Activated CD4-positive, alpha-beta T cell treated with anti-CD3 and anti-CD28 coated beads for 36 hours (primary cell): ENCODE measurements around the gene NCR2. TPM values are rescaled to one million over a fixed set of nuclear protein-coding genes. Genes with fewer than 3 reads are reported as not detected.

Experiments used
- ATAC-seq: fragments of 200-7000 bp; cut with Tn5 transposase; one replicate; pipeline ENCODE4 v1.10.0; 2021; ENCODE audit warnings: mild to moderate bottlenecking, moderate library complexity
- CTCF ChIA-PET: fragments of 350-600 bp; sonication (Branson Sonifier 250); formaldehyde crosslinking; loops from one replicate; lab custom pipeline; 2021; ENCODE audit warnings: antibody characterized with exemption; lab: Charles Lee
- POLR2A ChIA-PET: fragments of 350-600 bp; sonication (Branson Sonifier 250); formaldehyde crosslinking; loops from one replicate; lab custom pipeline; 2021; ENCODE audit warnings: antibody characterized with exemption, inconsistent platforms; lab: Charles Lee
- DNase-seq: peaks from one replicate; pipeline ENCODE4 v3.0.0-alpha.2; 2020
- H3K27ac Mint-ChIP-seq: one replicate; pipeline ENCODE4 v1.8.0; 2021; ENCODE audit warnings: mixed read lengths
- H3K27me3 Mint-ChIP-seq: one replicate; pipeline ENCODE4 v1.8.0; 2021; ENCODE audit warnings: mixed read lengths
- H3K36me3 Mint-ChIP-seq: one replicate; pipeline ENCODE4 v1.8.0; 2021; ENCODE audit warnings: low read depth, mixed read lengths
- H3K4me1 Mint-ChIP-seq: one replicate; pipeline ENCODE4 v1.8.0; 2021; ENCODE audit warnings: mixed read lengths
- H3K4me3 Mint-ChIP-seq: one replicate; pipeline ENCODE4 v1.8.0; 2021; ENCODE audit warnings: mild to moderate bottlenecking, moderate library complexity, mixed read lengths
- H3K9me3 Mint-ChIP-seq: one replicate; pipeline ENCODE4 v1.8.0; 2021; ENCODE audit warnings: low read depth, mixed read lengths
- intact Hi-C, 2 experiments: fragments of 100-400 bp; cut with DNase I in 1 of 2; cut with micrococcal nuclease in 1 of 2; formaldehyde crosslinking; loops; one replicate each; pipeline versions ENCODE4 v1.14.2 to v1.15.1; 2022 to 2024; cut with DNase I, micrococcal nuclease
- total RNA-seq, 2 experiments: library from RNA; stranded (reverse); gene quantifications; one replicate each; pipeline ENCODE4 v1.2.3, GENCODE V29; 2021

Gene NCR2
- total RNA-seq, 2 experiments from 2014 or later = not detected

DNA sequence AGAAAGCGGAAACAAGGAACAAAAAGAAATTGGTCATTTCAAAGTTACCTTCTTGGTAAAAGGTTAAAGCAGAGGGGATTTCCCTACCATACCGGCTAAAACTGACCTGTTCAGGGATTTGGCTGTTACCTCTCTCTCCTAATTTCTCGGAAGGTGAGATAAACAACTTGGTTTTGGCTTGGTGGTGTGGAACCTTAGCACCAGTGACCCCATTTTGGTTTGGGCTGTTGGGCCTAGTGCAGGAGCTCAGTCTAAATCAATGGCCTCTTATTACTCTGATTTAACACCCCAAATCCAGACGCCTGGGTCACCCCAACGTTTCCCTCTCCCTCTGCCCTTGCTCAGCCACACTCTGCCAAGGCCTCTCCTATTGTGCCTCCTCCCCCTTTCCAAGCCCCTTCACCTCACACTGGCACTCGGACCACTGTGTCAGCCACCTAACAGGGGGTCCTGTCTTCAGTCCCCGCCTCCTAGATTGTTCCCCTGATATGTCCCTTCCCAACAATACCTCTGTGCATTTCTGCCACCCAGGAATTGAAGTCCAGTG, 8.3 kb downstream of the NCR2 start:
- Mint-ChIP-seq H3K4me3 (no peak overlapping the region), H3K9me3 (peaks cover 3% of the 10 kb centered on the region), H3K27ac (no peak overlapping the region), H3K27me3 (no peaks in the 10 kb centered on the region), H3K36me3 (peaks cover 2% of the 10 kb centered on the region), H3K4me1 (peaks cover 26% of the 10 kb centered on the region)
- no peak for DNase-seq
- ChIA-PET POLR2A (no interaction called here), CTCF (no interaction called here)
- ATAC-seq = no peak
- intact Hi-C loops = no loop called here

DNA sequence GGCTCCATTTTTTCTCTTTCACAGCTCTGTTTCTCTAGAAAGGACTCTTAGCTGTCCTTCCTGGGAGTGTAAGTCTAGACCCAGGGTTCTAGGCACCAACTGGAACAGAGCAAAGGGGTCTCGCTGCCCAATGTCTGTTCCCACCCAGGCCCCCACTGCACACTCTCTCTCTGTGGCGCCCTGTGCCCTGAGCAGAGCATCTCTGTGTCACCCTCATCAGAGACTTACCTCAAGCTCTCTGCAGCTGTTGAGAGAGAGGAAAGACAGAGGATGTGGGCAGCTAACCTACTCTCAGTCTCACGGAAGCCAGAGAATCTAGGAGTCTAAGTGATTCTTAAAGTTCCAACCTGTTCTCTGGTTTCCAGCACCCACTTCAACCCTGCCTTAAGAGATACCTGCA, 9.5 kb downstream of the NCR2 start:
- peaks cover 3% of the 10 kb centered on the region for H3K36me3 Mint-ChIP-seq
- peak; percentile 35 for DNase-seq
- H3K27ac Mint-ChIP-seq = peak overlapping the region; percentile 61
- ChIA-PET CTCF (interaction anchor here (0.6 to 1.2 kb wide), 7 partner anchors 12 to 756 kb away, joined by 3 to 4 read pairs (median 3); no protein-coding TSS in a partner anchor), POLR2A (interaction anchor here (0.7 kb wide), 1 partner anchor 11 kb away, joined by 4 read pairs; no protein-coding TSS in a partner anchor)
- H3K4me3 Mint-ChIP-seq = no peak overlapping the region
- peaks cover 4% of the 10 kb centered on the region for H3K9me3 Mint-ChIP-seq
- H3K27me3 Mint-ChIP-seq = peaks cover 3% of the 10 kb centered on the region
- ATAC-seq = peak; percentile 96
- intact Hi-C loops = no loop called here
- peaks cover 26% of the 10 kb centered on the region for H3K4me1 Mint-ChIP-seq

- DNase-seq = no peak
- Mint-ChIP-seq H3K27me3 (peaks cover 7% of the 10 kb centered on the region), H3K36me3 (peaks cover 3% of the 10 kb centered on the region), H3K27ac (peak overlapping the region; percentile 39), H3K9me3 (peaks cover 4% of the 10 kb centered on the region), H3K4me1 (peaks cover 26% of the 10 kb centered on the region), H3K4me3 (no peak overlapping the region)
- no peak for ATAC-seq
- ChIA-PET POLR2A (no interaction called here), CTCF (interaction anchor here (0.7 kb wide), 1 partner anchor 338 kb away, joined by 3 read pairs; no protein-coding TSS in a partner anchor)
- intact Hi-C loops = no loop called here
Observed at GRCh38 chr6:41345901-41346300, 10.5 kb downstream of the NCR2 start.

DNA sequence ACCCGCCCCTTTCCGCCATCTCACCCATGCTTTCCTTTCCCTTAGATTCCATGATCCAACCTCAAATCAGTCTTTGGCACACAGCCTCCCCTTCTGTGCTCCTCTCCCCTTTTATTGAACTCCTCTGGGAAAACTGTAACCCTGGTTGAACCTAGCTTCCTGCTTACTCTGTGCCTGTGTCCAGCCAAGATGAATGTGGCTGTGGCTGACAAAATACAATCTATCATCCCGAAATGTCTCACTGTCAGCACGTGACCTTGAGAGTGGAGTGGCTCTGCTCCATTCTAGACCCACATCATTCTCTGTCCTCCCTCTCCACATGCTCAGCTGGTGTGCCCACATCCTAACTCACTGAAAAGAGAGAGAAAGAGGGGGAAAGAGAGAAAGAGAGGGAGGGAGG, 11.0 kb downstream of the NCR2 start:
- Mint-ChIP-seq H3K27ac (peak overlapping the region; percentile 9), H3K4me1 (peaks cover 26% of the 10 kb centered on the region), H3K27me3 (peaks cover 7% of the 10 kb centered on the region), H3K4me3 (no peak overlapping the region), H3K9me3 (peaks cover 4% of the 10 kb centered on the region), H3K36me3 (peaks cover 3% of the 10 kb centered on the region)
- ATAC-seq (no peak), DNase-seq (no peak)
- CTCF ChIA-PET = no interaction called here
- POLR2A ChIA-PET = no interaction called here
- intact Hi-C loops = no loop called here

GRCh38 chr6:41347378-41348050, 12.1 kb downstream of the NCR2 start:
- no peak overlapping the region for H3K27ac Mint-ChIP-seq

DNA sequence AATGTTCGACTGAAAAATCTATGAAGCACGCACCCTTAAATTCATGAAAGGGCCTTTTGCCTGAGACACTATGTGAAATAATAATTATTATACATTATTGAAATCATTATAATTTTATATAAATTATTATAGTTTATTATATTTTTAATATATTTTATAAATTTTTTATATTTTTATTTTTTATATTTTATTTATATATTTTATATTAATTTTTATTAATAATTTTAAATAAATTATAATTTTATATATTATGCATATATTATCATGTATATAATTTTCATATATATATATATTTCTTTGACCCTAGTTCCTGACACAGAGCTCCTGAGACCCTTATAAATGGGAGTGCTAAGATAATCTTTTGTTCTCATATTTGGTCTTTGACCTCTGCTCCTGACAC, 13.5 kb downstream of the NCR2 start:
- peaks cover 3% of the 10 kb centered on the region for H3K36me3 Mint-ChIP-seq
- CTCF ChIA-PET = interaction anchor here (0.8 kb wide), 2 partner anchors 10 to 20 kb away, joined by 3 to 4 read pairs; no protein-coding TSS in a partner anchor
- H3K4me3 Mint-ChIP-seq = no peak overlapping the region
- POLR2A ChIA-PET = no interaction called here
- DNase-seq (no peak), ATAC-seq (no peak)
- H3K27me3 Mint-ChIP-seq = peaks cover 9% of the 10 kb centered on the region
- H3K27ac Mint-ChIP-seq = no peak overlapping the region
- peaks cover 4% of the 10 kb centered on the region for H3K9me3 Mint-ChIP-seq
- H3K4me1 Mint-ChIP-seq = peaks cover 26% of the 10 kb centered on the region
- intact Hi-C loops = no loop called here

More at GRCh38 chr6:41347378-41348050, 12.1 kb downstream of the NCR2 start:
- Mint-ChIP-seq H3K9me3 (peaks cover 4% of the 10 kb centered on the region), H3K4me1 (peaks cover 26% of the 10 kb centered on the region), H3K36me3 (peaks cover 3% of the 10 kb centered on the region), H3K4me3 (no peak overlapping the region), H3K27me3 (peaks cover 9% of the 10 kb centered on the region)
- ChIA-PET CTCF (interaction anchor here (0.5 to 0.7 kb wide), 3 partner anchors 27 to 1566 kb away, joined by 3 read pairs; no protein-coding TSS in a partner anchor), POLR2A (no interaction called here)
- ATAC-seq (no peak), DNase-seq (no peak)
- intact Hi-C loops = no loop called here

- intact Hi-C loops = no loop called here
- no peak for DNase-seq
- no peaks in the 10 kb centered on the region for H3K4me1 Mint-ChIP-seq
- H3K27me3 Mint-ChIP-seq = peaks cover 12% of the 10 kb centered on the region
- ATAC-seq = no peak
- H3K27ac Mint-ChIP-seq = no peak overlapping the region
- H3K4me3 Mint-ChIP-seq = no peak overlapping the region
- ChIA-PET POLR2A (no interaction called here), CTCF (interaction anchor here (1.8 kb wide), 1 partner anchor 16 kb away, joined by 4 read pairs; no protein-coding TSS in a partner anchor)
- peaks cover 4% of the 10 kb centered on the region for H3K9me3 Mint-ChIP-seq
- H3K36me3 Mint-ChIP-seq = peaks cover 3% of the 10 kb centered on the region
Observed at GRCh38 chr6:41352396-41352795, 17.0 kb downstream of the NCR2 start.

GRCh38 chr6:41352907-41353306, 17.5 kb downstream of the NCR2 start:
- no peak overlapping the region for H3K27ac Mint-ChIP-seq
- ChIA-PET POLR2A (no interaction called here), CTCF (interaction anchor here (0.6 to 1.8 kb wide), 2 partner anchors 15 to 279 kb away, joined by 3 to 4 read pairs; no protein-coding TSS in a partner anchor)
- H3K27me3 Mint-ChIP-seq = peaks cover 12% of the 10 kb centered on the region
- H3K9me3 Mint-ChIP-seq = peaks cover 4% of the 10 kb centered on the region
- intact Hi-C loops = no loop called here
- no peak for DNase-seq
- no peak overlapping the region for H3K4me3 Mint-ChIP-seq
- ATAC-seq = no peak
- peaks cover 3% of the 10 kb centered on the region for H3K36me3 Mint-ChIP-seq
- H3K4me1 Mint-ChIP-seq = no peaks in the 10 kb centered on the region

GRCh38 chr6:41353333-41353732, 17.9 kb downstream of the NCR2 start:
- H3K9me3 Mint-ChIP-seq = peaks cover 4% of the 10 kb centered on the region
- DNase-seq (no peak), ATAC-seq (no peak)
- peaks cover 12% of the 10 kb centered on the region for H3K27me3 Mint-ChIP-seq
- intact Hi-C loops = no loop called here
- H3K4me3 Mint-ChIP-seq = no peak overlapping the region
- H3K36me3 Mint-ChIP-seq = peaks cover 3% of the 10 kb centered on the region
- ChIA-PET POLR2A (no interaction called here), CTCF (interaction anchor here (0.6 to 1.8 kb wide), 2 partner anchors 15 to 278 kb away, joined by 3 to 4 read pairs; no protein-coding TSS in a partner anchor)
- no peaks in the 10 kb centered on the region for H3K4me1 Mint-ChIP-seq
- H3K27ac Mint-ChIP-seq = no peak overlapping the region

DNA sequence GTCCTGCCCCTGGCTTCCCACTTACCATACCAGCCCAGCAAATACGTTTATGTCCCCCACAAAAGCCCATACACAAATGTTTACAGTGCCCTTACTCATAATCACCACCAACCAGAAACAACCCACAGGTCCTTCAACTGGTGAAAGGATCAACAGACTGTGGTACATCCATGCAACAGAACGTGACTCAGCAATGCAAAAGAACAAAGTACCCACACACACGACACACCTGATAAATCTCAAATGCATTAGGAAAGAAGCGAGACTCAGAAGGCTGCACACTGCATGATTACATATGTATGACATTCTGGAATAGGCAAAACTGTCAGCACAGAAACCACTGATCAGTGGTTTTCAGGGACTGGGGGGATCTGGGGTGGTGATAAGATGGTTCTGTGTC, 20.5 kb downstream of the NCR2 start:
- H3K27ac Mint-ChIP-seq = no peak overlapping the region
- ATAC-seq (no peak), DNase-seq (no peak)
- CTCF ChIA-PET = no interaction called here
- H3K9me3 Mint-ChIP-seq = peaks cover 9% of the 10 kb centered on the region
- POLR2A ChIA-PET = no interaction called here
- H3K27me3 Mint-ChIP-seq = peaks cover 6% of the 10 kb centered on the region
- no peaks in the 10 kb centered on the region for H3K4me1 Mint-ChIP-seq
- intact Hi-C loops = no loop called here
- H3K36me3 Mint-ChIP-seq = no peaks in the 10 kb centered on the region
- no peak overlapping the region for H3K4me3 Mint-ChIP-seq

- DNase-seq (no peak), ATAC-seq (no peak)
- Mint-ChIP-seq H3K36me3 (no peaks in the 10 kb centered on the region), H3K9me3 (peaks cover 14% of the 10 kb centered on the region), H3K27ac (no peak overlapping the region), H3K4me3 (no peak overlapping the region), H3K4me1 (no peaks in the 10 kb centered on the region), H3K27me3 (peaks cover 6% of the 10 kb centered on the region)
- intact Hi-C loops = no loop called here
- CTCF ChIA-PET = interaction anchor here (0.6 to 0.9 kb wide), 2 partner anchors 11 to 324 kb away, joined by 3 to 4 read pairs; no protein-coding TSS in a partner anchor
- POLR2A ChIA-PET = no interaction called here
Observed at GRCh38 chr6:41356825-41357224, 21.4 kb downstream of the NCR2 start.

DNA sequence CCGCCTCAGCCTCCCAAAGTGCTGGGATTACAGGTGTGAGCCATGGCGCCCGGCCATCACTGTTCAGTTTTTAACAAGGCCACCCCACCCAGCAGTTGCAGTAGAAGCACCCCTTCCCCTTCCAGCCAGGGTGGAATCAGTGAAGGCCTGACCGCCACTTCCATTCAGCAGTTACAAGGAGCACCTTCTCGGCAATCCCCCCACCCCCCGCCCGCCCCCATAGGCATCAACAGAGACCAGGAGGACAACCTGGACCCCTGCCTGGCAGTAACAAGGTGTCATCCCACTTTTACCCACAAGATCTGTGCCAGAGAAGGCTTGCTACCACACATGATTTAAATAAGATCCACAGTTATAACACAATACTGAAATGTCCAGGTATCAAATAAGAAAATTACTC, 23.1 kb downstream of the NCR2 start:
- DNase-seq = no peak
- Mint-ChIP-seq H3K9me3 (peaks cover 17% of the 10 kb centered on the region), H3K4me3 (no peak overlapping the region), H3K27me3 (peaks cover 6% of the 10 kb centered on the region), H3K36me3 (peaks cover 2% of the 10 kb centered on the region), H3K27ac (no peak overlapping the region), H3K4me1 (no peaks in the 10 kb centered on the region)
- no peak for ATAC-seq
- intact Hi-C loops = no loop called here
- POLR2A ChIA-PET = no interaction called here
- CTCF ChIA-PET = no interaction called here
